ENCODE data around the gene EMP1. TPM values are rescaled to one million over a fixed set of nuclear protein-coding genes. Genes with fewer than 3 reads are reported as not detected.

The EMP1 gene
- total and polyA plus RNA-seq, 9 of the 15 experiments (the other 6 are each of a cell fraction or from before 2014, with no cell fraction given): 0.10 to 0.60 TPM; not detected in 7

GRCh38 chr12:13198876-13199275 lies 2.4 kb downstream of the EMP1 start:
- FAIRE-seq (no peak), ATAC-seq (no peak), DNase-seq (ENCODE audit: extremely low read depth in 1 of 4, low spot score in 3 of 4) (no peak)
- no peaks in the 10 kb centered on the region; a peak in 1 of 5 replicates for H3K4me1 ChIP-seq (replicated peaks in 1 of 2; ENCODE audit: control insufficient read depth in 2 of 2, insufficient read depth in 2 of 2, low read length in 2 of 2)
- H4K20me1 ChIP-seq (replicated peaks; ENCODE audit: control insufficient read depth, insufficient read depth, low read length): no peaks in the 10 kb centered on the region
- BruUV-seq (replicated peaks): no TSS peak
- intact Hi-C loops (cut with micrococcal nuclease) (no loop called here), in situ Hi-C loops (cut with MboI) (no loop called here)
- H3K4me3 ChIP-seq: no peak overlapping the region
- no peak overlapping the region for H3K9ac ChIP-seq (ENCODE audit: insufficient read depth in 1 of 2, low read depth in 2 of 2, low read length in 2 of 2)
- H2AFZ ChIP-seq (ENCODE audit: low read depth, low read length): no peak overlapping the region
- H3K27me3 ChIP-seq (ENCODE audit: control insufficient read depth in 2 of 2, insufficient read depth in 2 of 2, low read length in 2 of 2): peaks cover 0 to 33% of the 10 kb centered on the region in 2 experiments; a peak in 4 of 5 replicates
- H3K36me3 ChIP-seq (ENCODE audit: control insufficient read depth, insufficient read depth, low read length): no peaks in the 10 kb centered on the region
- H3K9me1 ChIP-seq (ENCODE audit: control insufficient read depth, insufficient read depth, low read length): no peaks in the 10 kb centered on the region
- no peaks in the 10 kb centered on the region for H3K79me2 ChIP-seq (ENCODE audit: control insufficient read depth, insufficient read depth, low read length)
- no peak overlapping the region for H3K4me2 ChIP-seq (ENCODE audit: insufficient read depth, low read length)
- WGBS (ENCODE audit: insufficient coverage, low coverage, missing lambda C conversion rate): 0% methylated on average over 1 of the region's 7 CpGs
- ChIA-PET CTCF (ENCODE audit: low intra/inter-chr PET ratio) (no interaction called here), POLR2A (no interaction called here)
- TF ChIP-seq PTRF (tag; IDR thresholded peaks at IDR 0.05) (no peak), THRA (IDR thresholded peaks at IDR 0.05) (no peak), ZNF263 (CRISPR knock-in tag; IDR thresholded peaks at IDR 0.05; ENCODE audit: borderline replicate concordance) (no peak), ZNF512 (tag; IDR thresholded peaks at IDR 0.05) (no peak), ELF2 (CRISPR knock-in tag; IDR thresholded peaks at IDR 0.05) (no peak), CSDE1 (IDR thresholded peaks at IDR 0.05) (no peak), MED1 (CRISPR knock-in tag; IDR thresholded peaks at IDR 0.05; ENCODE audit: borderline replicate concordance) (no peak), DACH1 (IDR thresholded peaks at IDR 0.05; ENCODE audit: partially characterized antibody) (no peak), CBFA2T2 (conservative IDR thresholded peaks at IDR 0.05) (no peak), ZNF583 (CRISPR knock-in tag; IDR thresholded peaks at IDR 0.05) (no peak), ZBTB1 (CRISPR knock-in tag; IDR thresholded peaks at IDR 0.05; ENCODE audit: borderline replicate concordance, low read depth) (no peak), CREB3 (tag; conservative IDR thresholded peaks at IDR 0.05; ENCODE audit: low read depth) (no peak)
- H3K9me3 ChIP-seq (replicated peaks; ENCODE audit: control insufficient read depth, insufficient read depth, low read depth, low read length): no peaks in the 10 kb centered on the region
- no peak overlapping the region for H3K27ac ChIP-seq (ENCODE audit: extremely low read depth, low read depth, low read length)
